Hepatocyte (in vitro differentiated cells): ENCODE results near the gene KAT2A.

ENCODE experiments used
- EZH2 ChIP-seq: fragments of 200-600 bp; sonication (generic); IDR thresholded peaks from 2 replicates; pipeline ENCODE4 v1.6.1; 2016; ENCODE audit warnings: antibody characterized with exemption, mild to moderate bottlenecking, borderline replicate concordance
- TF ChIP-seq, protein P1 (sequence below): fragments of 200-600 bp; sonication (generic); IDR thresholded peaks from 2 replicates; pipeline ENCODE4 v1.5.1; 2016; ENCODE audit warnings: antibody characterized with exemption, mild to moderate bottlenecking; ENCODE audit not compliant: poor library complexity

DNA sequence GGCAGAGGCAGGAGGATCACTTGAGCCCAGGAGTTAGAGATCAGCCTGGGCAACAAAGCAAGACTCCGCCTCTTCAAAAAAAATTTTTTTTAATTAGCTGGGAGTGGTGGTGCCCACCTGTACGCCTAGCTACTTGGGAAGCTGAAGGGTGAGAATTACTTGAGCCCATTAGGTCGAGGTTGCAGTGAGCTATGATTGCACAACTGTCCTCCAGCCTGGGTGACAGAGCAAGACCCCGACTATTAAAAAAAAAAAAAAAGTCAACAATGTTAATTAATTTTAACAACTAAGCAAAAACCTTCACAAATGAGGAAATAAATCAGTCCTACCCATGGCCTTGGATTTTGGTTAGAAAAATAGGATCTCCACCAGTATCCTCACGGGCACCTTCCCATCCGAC is 14.0 kb downstream of the KAT2A start:
- TF ChIP-seq, protein P1, sequence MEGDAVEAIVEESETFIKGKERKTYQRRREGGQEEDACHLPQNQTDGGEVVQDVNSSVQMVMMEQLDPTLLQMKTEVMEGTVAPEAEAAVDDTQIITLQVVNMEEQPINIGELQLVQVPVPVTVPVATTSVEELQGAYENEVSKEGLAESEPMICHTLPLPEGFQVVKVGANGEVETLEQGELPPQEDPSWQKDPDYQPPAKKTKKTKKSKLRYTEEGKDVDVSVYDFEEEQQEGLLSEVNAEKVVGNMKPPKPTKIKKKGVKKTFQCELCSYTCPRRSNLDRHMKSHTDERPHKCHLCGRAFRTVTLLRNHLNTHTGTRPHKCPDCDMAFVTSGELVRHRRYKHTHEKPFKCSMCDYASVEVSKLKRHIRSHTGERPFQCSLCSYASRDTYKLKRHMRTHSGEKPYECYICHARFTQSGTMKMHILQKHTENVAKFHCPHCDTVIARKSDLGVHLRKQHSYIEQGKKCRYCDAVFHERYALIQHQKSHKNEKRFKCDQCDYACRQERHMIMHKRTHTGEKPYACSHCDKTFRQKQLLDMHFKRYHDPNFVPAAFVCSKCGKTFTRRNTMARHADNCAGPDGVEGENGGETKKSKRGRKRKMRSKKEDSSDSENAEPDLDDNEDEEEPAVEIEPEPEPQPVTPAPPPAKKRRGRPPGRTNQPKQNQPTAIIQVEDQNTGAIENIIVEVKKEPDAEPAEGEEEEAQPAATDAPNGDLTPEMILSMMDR = no peak
- no peak for TF ChIP-seq EZH2
